HT-29 (cell line): Measurements from ENCODE around the gene PYCARD. TPM values are rescaled to one million over a fixed set of nuclear protein-coding genes. Genes with fewer than 3 reads are reported as not detected.
"Not testable (repeated sequence)": the region's sequence is repeated elsewhere in the genome, so short reads cannot be mapped to it uniquely, and the experiment has no call there.

ENCODE experiments used
- DNase-seq: peaks from one replicate; pipeline ENCODE4 v3.0.0-alpha.2; 2015; ENCODE audit warnings: low spot score
- total RNA-seq: library from RNA; depleted of rRNA; stranded (reverse); fragments of >200 nt; shearing (Covaris generic); gene quantifications from 2 replicates; pipeline ENCODE4 v1.2.3, GENCODE V29; 2014; rRNA removed

PYCARD gene
- total RNA-seq: 118 and 130 TPM in 2 replicates

DNA sequence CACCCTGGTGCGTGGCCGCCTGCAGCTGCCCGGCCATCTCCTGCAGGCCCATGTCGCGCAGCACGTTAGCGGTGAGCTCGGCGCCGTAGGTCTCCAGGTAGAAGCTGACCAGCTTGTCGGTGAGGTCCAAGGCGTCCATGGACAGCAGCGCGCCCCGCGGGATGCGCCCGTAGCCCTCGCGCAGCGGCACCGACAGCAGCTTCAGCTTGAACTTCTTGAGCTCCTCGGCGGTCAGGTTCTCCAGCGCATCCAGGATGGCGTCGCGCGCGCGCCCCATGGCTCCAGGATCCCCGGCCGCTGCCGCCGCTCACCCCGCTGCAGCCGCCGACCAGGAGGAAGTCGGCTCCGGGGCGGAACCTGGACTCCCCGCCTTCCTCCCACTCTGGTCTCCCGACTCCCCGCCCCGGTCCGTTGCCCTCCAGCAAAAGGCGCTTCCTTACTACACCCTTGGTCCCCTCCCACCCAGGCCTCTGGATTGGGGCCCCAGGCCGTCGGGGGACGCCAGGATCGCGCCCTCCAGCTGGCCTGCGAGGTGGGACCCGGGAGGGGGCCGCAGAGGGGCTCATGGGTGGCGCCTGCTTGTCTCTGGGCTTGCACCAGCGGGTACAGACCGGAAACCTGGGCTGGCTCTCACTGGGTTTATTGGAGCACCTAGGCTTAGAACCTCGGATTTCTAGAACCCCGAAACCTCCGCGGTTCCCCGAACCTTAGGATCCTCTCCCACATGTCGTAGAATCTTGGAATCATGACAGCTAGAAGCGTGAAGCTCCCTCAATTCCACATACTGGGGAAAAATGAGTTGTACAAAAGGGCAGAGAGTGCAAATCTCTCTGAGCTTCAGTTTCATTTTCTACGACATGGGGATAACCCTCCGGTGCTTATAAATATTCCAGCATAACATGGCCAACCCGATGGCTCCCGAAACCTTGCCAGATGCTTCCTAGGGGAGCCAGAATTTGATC, at the start of gene PYCARD:
PYCARD (minus strand) TSS at position 347 of the 962 bp plus-strand sequence; CDS start at position 277, 70 bp downstream.
- DNase-seq: peak; percentile 42

DNA sequence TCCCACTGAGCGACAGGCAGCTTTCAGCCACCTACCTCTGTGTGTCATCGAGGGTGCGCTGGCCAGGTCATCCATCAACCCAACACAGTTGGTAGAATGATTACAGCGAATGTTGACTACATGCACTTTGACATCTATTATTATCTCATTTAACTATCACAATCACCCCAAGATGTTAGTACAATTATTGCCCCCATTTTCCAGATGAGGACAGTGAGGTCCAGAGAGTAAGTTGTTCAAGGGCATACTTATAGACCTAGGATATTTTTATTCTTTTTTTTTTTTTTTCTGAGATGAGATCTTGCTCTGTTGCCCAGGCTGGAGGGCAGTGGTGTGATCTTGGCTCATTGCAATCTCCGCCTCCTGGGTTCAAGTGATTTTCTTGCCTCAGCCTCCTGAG, 48.9 kb upstream of the PYCARD start:
- no peak for DNase-seq

DNA sequence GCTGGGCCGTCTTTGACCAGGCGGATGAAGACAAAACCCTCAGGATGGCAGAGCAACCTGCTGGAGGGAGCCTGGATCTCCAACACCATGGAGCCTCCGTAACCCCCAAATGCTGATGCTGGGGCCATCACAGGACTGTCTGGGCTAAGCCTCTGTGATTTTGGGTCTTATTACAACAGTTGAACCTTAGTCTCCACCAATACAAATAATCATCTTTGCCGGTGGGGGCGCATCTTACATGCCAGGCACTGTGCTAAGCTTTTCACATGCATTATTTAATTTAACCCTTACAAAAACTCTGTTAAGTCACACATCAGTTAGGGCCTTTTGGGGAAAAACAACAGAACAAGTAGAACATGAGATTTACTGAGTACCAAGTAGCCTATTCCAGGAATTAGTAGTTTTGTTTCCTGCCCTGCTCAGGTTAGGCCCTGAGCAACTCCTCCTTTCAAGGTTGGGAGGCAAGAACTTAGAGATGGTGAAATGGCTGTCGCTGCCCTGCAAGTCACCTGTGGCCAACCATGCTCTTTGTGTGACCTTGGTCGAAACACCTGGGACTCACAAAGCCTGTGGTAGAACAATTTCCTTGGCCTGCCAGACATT, 48.3 kb upstream of the PYCARD start:
- no peak for DNase-seq

DNA sequence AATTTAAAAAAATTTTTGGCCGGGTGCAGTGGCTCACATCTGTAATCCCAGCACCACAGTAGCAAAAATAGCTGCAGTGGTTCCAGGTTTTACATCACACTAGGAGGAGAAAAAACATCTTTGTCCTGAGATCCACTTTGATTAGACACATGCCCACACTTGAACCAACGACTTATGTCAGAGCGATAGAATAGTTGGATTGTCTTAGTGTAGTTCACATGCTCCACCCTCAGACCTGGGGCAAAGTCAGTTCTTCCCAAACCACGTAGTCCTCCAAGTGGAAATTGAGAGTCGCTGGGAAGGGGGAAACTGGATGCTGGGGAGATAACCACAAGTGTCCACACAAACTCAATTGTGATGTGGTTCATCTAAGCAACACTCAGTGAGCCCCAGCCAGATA, 45.8 kb upstream of the PYCARD start:
- DNase-seq: no peak

DNA sequence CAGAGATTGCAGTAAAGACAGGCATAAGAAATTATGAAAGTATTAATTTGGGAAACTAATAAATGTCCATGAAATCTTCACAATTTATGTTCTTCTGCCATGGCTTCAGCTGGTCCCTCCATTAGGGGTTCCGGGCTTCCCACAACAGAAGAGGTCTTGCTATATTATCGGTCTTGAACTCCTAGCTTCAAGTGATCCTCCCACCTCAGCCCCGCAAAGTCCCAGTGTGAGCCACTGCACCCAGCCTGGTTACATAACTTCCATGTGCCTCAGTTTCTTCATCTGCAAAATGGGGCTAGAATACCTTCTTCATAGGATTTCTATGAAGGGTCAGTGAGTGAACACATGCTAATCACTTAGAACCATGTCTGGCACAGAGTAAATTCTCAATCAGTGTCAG, 43.7 kb upstream of the PYCARD start:
- DNase-seq: no peak

DNA sequence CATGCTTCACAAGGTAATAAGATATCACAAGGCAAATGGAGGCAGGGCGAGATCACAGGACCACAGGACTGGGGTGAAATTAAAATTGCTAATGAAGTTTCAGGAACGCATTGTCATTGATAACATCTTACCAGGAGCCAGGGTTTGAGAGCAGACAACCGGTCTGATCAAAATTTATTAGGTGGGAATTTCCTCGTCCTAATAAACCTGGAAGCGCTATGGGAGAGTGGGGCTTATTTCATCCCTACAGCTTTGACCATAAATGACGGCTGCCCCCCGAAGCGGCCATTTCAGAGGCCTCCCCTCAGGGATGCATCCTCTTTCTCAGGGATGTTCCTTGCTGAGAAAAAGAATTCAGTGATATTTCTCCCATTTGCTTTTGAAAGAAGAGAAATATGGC, 43.0 kb upstream of the PYCARD start:
- DNase-seq: not testable (repeated sequence)

DNA sequence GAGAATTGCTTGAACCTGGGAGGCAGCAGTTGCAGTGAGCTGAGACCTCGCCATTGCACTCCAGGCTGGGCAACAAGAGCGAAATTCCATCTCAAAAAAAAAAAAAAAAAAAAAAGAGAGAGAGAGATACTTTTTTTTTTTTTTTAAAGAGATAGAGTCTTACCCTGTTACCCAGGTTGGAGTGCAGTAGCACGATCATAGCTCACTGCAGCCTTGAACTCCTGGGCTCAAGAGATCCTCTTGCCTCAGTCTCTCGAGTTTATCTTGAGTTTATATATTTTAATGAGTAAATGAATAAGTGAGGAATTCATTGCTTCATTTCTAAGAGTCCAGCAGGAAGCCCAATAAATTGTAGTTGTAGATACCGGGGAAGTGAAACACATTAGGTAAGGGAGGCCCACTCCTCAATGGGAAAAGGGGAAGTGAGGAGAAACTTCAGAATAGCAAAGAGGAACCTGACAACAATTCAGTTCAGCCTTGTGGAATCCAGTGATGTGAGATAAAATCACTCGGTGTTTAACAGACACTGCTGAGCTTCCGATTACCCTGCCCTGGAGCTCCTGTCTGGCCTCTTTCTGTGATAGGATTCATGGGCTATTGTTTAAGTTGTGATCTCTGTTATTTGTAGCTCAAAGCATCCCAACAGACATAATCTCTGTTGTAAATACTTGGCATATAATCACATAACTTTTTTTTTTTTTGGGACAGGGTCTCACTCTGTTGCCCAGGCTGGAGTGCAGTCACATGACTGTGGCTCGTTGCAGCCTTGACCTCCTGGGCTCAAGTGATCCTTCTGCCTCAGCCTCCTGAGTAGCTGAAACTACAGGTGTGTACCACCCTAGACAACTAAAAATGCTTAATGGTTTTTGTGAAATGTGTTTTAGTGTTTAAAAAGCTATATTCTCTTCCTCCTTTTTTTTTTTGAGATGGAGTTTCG, 41.4 kb upstream of the PYCARD start:
- no peak for DNase-seq

DNA sequence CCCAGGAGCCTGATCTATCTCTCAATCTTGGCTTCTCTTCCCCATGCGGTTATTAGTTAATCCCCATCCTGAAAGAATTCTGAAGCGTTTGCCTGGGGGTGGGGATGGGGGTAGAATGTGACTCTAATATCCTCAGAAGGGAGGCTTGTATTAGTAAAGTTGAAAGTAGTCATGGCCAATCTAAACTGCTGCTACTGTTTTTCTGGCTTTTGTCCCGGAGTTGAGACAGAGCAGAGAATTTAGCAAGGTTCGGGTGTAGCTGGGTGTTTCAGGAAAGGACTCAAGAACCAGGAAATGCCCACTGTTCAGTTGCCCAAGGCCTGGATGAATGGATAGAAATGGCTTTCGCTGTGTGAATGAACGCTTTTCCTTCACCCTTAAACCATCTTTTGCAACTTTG, 39.6 kb upstream of the PYCARD start:
- no peak for DNase-seq

DNA sequence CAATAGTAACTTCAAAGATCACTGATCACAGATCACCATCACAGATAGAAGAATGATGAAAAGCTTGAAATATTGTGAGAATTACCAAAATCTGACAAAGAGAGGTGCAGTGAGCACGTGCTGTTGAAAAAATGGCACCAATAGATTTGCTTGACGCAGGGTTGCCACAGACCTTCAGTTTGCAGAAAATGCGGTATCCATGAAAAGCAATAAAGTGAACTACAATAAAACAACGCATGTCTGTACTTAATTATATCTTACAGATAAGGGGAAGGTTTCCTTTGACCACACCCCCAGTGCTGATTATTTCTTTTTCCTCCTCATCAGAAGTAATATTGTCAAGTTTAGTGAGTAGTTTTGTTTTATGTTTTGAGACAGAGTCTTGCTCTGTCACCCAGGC, 35.5 kb upstream of the PYCARD start:
- no peak for DNase-seq

DNA sequence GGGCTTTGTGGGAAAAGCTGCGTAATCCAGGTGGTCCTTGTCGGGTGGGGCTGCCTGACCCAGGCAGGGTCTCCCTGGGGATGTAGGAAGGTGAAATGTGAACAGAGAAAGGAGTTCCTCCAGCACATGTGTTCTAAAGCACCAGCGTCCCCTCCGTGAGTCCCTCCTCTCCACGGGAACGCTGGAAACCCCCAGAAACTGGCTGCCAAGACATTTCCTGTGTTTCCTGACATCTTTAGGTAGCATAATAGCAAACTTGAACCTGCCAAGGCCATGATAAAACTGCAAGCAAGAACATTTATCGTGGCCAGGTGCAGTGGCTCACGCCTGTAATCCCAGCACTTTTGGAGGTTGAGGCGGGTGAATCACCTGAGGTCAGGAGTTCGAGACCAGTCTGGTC, 26.9 kb upstream of the PYCARD start:
- no peak for DNase-seq

DNA sequence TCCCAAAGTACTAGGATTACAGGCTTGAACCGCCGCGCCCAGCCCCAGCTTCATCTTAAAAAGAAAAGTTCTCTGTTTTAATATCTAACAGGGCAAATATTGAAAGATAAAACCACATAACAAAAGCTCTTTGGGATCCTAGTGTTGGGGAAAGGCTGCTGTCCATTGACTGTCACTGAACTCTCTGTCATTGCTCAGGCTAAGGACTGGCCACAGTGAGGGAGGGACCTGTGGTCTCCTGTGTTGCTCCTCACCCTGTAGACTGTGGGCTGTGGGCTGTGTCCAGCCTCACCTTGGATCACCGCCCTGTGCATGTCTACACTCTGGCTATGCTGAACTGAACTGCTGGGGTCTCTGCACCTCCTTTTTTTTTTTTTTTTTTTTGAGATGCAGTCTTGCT, 25.6 kb upstream of the PYCARD start:
- DNase-seq: no peak

DNA sequence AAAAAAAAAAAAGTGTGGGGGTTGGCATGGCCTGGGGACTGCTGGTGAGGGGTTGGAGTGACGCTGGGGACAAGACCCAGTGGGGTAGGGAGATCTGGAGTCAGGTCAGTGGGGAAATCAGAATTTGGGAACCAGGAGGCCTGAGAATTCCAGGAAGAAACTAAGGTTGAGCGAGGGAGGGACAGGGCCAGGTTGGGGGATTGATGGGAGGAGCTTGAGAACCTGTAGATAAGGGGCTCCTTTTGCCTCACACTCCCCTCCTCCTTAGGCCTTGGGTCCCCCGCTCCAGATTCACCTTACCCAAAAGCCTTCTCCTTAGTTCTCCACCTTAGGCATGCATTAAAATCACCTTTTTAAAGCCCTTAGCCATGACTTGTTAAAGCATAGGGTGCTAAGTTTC, 22.6 kb upstream of the PYCARD start:
- DNase-seq: no peak

DNA sequence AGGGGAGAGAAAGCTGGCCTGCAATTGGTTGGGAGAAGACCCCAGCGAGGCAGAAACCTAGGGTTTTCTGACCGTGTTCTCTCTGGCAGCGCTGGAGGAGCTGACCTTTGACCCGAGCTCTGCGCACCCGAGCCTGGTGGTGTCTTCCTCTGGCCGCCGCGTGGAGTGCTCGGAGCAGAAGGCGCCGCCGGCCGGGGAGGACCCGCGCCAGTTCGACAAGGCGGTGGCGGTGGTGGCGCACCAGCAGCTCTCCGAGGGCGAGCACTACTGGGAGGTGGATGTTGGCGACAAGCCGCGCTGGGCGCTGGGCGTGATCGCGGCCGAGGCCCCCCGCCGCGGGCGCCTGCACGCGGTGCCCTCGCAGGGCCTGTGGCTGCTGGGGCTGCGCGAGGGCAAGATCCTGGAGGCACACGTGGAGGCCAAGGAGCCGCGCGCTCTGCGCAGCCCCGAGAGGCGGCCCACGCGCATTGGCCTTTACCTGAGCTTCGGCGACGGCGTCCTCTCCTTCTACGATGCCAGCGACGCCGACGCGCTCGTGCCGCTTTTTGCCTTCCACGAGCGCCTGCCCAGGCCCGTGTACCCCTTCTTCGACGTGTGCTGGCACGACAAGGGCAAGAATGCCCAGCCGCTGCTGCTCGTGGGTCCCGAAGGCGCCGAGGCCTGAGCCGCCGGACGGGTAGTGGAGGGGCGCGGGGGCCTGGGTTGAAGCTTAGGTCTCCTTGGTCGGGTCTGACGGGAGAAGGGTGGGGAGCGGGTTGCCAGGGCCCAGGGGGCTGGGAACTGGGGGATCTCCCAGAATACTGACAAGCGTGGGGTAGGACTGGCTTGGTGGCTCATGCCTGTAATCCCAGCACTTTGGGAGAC, 21.8 kb upstream of the PYCARD start:
- DNase-seq: no peak

DNA sequence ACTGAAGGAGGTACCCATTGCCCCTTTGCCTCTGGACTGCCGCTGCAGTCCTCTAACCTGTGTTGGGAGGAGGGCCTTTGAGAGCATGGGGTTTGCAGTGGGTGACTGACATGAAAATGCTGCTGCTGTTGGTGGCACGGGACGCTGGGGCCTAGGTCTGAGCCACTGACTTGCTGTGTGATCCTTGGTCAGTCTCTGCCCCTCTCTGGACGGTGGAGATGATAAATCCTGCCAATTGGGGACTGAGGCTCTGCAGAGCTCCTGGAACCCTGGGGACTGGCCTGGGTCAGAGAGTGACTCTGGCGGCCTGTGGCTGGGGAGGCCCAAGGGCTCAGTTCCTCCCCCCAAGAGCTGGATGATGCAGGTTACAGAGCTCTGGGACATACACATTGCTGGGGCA, 20.5 kb upstream of the PYCARD start:
- no peak for DNase-seq

DNA sequence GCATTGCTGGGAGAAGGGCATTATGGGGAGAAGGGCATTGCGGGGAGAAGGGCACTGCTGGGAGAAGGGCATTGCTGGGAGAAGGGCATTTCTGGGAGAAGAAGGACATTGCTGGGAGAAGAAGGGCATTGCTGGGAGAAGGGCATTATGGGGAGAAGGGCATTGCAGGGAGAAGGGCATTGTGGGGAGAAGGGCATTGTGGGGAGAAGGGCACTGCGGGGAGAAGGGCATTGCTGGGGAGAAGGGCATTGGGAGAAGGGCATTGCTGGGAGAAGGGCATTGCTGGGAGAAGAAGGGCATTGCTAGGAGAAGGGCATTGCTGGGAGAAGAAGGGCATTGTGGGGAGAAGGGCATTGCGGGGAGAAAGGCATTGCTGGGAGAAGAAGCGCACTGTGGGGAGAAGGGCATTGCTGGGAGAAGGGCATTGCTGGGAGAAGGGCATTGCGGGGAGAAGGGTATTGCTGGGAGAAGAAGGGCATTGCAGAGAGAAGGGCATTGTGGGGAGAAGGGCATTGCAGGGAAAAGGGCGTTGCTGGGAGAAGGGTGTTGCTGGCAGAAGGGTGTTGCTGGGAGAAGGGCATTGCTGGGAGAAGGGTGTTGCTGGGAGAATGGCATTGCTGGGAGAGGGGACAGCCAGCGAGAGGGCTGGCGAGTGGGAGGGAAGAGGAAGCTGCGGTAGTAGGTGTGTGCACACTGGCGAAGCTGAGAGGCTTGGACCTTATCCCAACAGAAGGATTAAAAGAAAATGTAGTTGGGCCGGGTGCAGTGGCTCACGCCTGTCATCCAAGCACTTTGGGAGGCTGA, 19.0 kb upstream of the PYCARD start:
- peak; percentile 59 for DNase-seq

DNA sequence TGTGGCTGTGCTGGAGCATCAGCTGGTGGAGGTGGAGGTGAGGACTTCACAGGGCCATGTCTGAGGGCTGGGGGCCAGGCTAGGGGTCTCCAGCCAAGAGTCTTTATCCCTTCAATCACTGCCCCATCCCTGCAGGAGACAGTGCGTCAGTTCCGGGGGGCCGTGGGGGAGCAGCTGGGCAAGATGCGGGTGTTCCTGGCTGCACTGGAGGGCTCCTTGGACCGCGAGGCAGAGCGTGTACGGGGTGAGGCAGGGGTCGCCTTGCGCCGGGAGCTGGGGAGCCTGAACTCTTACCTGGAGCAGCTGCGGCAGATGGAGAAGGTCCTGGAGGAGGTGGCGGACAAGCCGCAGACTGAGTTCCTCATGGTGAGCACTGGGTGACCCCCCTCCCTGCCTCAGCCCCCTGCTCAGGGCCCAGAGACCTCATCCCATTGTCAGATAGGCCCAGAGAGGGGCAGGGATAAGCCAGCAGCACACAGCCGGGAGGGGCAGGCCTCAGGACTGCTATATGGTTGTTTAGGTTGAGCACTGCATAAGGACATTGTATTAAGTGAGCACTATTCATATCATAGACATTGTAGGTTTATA, 16.7 kb upstream of the PYCARD start:
- no peak for DNase-seq

DNA sequence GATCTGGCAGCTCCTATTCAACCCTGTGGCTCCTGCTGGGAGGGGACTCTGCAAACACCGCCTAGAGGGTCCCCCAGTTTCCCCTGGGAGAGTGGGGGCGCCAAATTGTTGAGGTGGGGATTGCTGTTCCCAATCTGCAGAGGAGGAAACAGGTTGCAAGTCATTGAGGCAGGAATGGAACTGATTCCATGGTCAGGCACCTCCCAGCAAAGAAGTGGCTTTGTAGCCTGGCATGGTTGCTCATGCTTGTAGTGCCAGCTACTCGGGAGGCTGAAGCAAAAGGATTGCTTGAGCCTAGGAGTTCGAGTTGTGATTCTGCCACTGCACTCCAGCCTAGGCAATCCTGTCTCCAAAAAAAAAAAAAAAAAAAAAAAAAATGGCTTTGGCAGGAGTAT, 14.6 kb upstream of the PYCARD start:
- DNase-seq: no peak

DNA sequence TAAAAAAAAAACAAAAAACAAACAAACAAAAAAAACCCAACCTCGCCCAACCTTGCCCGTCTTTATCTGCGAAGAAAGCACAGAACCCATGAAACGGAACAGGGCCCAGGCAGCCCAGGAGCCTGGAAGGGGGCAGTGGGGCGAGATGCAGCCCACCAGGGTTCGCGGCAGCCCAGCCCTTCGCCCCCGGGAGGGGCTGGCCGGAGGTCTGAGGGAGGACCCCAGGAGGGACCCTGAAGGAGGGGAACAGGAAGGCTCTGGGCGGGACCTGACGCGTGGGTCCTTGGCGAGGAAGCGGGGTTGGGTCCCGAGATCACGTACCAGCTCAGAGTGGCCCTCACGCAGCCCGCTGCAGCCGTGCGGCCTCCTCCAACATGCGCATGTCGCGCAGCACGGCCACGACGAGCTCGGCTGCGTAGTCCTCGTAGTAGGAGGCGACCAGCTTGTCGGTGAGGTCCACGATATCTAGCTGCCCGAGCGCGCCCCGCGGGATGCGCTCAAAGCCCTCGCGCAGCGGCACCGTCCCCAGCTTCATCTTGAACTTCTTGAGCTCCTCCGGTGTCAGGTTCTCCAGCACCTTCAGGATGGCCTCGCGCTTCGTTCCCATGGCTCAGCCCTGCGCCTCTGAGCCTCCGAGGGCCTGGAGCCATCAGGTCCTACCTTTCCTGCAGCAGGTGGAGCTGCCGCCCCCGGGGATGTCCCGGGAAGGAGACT, 14.0 kb upstream of the PYCARD start, which contains the start of gene PYDC1:
PYDC1 (minus strand) TSS at position 714 of the 714 bp plus-strand sequence; CDS start at position 607, 107 bp downstream.
- no peak for DNase-seq
